Measurements from ENCODE around the gene ARPC5. TPM values are rescaled to one million over a fixed set of nuclear protein-coding genes. Genes with fewer than 3 reads are reported as not detected.

ARPC5 gene
- polyA plus RNA-seq, 4 donors, result 157 to 183 (median 175) TPM

DNA sequence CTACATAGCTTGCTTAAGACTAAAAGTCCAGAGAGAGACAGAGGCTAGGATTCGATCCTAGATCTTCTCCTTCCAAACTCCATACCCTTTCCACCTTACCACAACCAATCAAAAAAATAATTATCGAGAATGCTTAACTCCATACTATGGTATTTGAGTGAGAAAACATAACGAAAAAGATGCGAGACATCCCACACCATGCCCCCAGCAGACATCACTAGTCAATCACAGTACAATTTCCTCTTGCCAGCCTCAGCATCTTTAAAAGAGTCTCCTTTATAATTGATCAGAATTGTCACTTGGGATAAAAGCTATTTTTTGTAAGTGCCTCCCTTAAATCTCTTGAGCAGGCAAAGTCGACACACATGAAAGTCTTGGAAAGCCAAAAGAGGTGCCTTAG is 46.2 kb downstream of the ARPC5 start:
- DNase-seq (ENCODE audit: low read depth in 4 of 4, low spot score in 3 of 4), result no peak

DNA sequence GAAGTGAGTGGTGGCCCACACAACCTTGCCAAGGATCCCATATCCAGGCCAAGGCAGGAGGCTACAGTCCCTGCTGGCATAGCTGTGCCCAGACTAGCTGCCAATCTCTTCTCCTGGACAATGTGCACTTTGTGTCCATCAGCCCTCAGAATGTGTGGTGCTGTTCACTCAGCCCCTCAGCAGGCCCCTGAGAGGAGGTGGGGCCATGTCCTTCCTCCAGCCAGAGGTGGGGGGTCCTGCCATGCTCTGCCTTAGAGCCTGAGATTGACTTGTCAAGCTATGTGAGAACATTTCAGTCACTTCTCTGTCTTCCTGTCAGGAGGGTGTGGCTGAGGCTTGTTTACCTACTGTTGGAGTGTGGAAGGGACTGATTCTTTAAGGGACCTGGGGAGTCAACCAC is 46.8 kb downstream of the ARPC5 start:
- DNase-seq (ENCODE audit: low read depth in 4 of 4, low spot score in 3 of 4), result no peak

DNA sequence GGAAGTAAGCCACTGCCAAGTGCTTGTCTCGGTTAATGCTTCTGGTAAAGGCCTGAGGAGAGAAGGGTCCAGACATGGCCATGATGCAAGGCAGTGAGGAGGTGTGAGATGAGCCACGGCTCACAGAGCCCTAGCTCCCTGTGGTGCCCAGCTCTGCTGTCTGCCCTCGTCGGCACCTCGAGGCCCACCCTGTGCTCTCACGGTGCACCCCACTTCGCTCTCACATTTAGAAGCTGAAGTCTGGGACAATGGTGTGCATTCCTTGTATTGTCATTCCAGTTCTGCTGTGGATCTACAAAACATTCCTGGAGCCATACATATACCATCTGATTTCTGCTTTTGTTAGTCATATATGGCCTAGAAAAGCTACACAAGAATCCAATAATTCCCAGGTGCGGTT is 48.7 kb downstream of the ARPC5 start:
- no peak for DNase-seq (ENCODE audit: low read depth in 4 of 4, low spot score in 3 of 4)

DNA sequence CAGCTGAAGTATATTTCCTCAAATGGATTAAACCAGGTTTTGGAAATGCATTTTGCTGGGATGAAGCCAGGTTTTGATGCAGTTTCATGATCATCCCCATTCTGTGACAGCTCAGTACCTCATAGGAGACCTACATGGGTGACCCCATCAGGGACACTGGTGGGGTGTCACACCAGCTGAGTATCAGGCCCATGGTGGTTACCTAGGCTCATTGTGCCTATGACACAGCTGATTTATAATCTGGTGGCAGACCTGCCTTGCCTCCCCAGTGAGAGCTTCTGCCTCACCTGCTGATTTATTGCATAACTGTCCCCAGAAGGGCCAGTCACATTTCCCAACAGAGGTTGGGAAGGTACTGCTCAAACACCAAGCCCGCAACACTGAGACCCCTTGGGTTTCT is 49.1 kb downstream of the ARPC5 start:
- DNase-seq (ENCODE audit: low read depth in 4 of 4, low spot score in 3 of 4), result no peak

DNA sequence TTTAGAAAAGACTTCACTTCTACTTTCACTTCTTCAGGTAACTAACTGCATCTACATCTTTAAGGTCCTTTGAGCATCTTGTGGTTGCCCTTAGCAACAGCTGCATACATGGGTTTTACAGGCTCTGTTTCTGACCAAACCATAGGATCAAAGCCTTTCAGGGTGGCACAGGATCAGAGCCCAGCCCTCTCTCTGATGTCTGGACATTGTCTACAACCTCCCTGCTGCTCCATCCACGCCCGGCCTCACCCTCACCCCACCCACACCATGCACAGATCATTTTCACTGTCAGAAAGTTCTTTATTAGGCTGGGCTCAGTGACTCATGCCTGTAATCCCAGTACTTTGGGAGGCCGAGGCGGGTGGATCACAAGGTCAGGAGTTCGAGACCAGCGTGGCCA is 50.5 kb downstream of the ARPC5 start:
- no peak for DNase-seq (ENCODE audit: low read depth in 4 of 4, low spot score in 3 of 4)

DNA sequence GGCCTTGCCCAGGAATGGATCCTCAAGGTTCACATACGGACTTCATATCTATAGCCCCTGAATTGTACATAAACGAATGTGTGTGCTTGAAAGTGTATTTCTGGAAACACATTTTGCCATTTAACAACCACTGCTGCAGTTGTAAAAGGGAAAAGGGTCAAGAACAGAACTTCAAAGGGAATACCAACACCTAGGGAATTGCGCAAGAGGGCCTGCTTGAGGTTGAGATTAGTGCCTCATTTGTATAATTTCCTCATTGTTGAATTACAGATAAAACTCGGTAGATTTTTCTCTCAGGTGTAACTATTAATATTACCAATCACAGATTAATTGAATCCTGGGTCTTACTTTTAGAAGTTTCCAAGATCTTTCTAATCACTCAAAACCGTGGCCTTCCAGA is 51.4 kb downstream of the ARPC5 start:
- no peak for DNase-seq (ENCODE audit: low read depth in 4 of 4, low spot score in 3 of 4)

DNA sequence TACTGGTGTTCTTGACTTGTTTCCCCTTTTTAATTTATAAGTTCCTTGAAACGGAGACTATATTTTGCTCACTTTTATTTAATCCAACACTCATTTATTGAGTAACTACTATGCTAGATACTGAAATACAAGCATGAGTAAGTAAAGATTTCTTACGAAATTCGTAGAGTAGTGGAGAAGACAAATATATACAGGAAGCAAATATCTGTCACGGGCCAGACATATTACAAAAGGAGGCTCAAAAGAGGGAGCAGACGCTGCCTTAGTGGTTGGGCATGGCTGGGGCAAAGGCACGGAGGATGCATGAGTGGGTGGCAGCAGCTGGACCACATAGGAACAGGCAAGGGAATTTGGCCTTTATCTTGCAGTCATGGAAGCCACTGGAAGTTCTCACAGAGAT is 52.1 kb downstream of the ARPC5 start:
- no peak for DNase-seq (ENCODE audit: low read depth in 4 of 4, low spot score in 3 of 4)

DNA sequence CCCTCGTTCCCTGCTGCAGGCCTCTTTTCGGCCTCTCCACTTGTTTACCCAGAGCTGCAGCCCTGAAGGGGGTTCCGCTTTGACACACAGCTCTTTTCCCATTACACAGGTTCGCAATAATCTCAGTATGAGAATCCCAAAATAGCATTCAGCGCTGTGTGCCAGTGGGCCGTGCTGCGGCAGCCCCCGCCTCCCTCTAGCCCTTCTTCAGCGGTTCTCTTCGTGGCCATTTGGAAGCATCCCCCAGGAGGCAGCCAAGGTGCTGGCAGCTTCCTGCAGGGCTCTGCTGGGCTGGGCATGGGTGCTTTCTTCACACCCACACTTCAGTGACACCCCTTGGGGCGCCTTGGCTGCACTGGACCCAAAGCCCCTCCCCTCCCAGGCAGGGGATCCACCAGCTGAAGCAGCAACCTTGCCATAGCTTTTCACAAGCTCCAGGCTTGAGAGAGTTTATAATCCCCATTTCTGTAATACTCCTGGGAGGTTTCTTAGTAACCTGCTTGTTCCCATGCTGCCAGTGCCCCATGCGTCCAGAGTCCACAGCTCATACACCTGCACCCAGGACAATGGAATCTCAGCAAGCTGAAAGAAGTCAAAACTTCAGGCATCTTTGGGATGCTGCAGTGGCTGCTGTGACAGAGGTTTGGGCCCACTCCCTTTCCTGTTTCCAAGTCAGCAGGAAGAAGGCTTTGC is 53.4 kb downstream of the ARPC5 start:
- DNase-seq (ENCODE audit: low read depth in 4 of 4, low spot score in 3 of 4), result no peak

DNA sequence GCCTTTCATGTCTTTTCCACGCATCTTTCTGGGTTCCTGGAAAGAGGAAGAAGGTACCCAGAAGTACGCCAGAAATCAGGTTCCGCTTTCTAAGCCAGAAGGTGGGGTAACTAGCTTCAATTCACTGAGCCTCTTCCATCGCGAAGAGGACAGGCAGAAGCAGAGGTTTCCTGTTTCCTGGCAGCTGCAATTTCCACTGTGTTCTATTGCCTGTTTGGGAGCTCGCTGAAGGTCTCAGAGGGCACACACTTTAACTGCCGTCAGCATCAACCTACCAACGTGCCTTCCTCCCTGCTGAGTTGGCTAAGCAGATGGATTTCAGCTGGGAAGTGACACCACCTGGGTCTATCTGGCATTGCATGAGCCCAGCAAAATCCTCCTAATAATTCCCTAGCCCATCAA is 55.3 kb downstream of the ARPC5 start:
- peak in 2 of 4 donors; percentile 18 to 31 for DNase-seq (ENCODE audit: low read depth in 4 of 4, low spot score in 3 of 4)

DNA sequence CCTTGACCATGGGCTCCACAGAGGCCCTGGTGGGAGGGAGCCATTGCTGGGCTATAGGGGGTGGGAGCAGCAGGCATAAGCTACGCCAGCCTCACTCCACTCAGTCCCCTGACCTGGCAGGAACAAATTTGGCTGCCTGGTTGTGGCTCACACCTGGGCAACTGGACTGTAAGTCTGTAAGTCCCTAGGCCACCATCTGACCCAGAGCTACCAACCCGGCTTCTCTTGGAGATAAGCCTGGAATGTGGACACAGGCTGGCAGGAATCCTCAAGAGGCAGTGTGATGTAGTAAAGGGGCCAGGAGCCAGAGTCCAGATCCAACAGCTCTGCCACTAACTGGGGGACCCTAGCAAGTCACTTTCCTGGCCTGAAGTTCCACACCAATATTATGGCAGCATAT is 56.7 kb downstream of the ARPC5 start:
- DNase-seq (ENCODE audit: low read depth in 4 of 4, low spot score in 3 of 4), result no peak

DNA sequence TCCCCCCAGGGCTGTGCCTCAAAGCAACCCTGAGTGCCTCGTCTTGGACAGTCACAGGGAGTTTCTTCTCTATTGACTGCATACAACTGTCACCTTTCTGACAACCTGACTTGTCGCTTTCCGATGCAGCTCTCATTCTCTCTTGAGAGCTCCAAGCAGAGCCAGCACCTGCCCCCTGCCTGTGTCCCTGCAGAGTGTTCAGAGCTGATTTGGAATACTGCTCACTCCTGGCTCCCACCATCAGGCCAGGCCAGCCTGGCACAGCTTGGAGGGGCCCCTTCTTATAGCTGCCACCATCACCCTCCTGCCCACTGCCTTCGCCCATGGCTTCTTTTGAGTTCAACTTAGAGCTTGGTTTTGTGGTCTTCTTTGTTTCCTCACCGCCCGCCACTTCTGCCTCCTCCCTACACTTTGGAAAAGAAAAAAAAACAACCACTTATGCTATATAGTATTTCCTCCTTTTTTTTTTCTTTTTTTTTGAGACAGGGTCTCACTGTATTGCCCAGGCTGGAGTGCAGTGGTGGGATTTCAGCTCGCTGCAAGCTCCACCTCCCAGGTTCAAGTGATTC is 57.6 kb downstream of the ARPC5 start:
- DNase-seq (ENCODE audit: low read depth in 4 of 4, low spot score in 3 of 4), result no peak

DNA sequence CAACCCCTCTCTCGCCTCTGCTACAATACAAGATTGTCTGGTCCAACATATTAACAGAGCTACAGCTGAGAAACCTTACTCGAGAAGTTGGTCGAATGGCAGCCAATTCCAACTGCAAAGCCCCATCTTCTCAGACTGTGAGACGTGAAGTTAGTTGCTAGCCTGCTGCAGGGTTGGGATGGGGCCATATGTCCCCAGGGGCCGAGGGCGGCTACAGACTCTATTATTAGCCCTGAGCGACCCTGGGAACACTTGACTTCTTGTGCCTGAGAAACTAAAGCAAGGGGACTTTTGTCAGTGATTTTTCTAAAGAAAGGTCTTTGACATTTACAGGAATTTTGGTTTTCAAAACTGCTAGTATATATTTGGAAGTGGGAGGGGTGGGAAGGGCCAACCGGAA is 59.0 kb downstream of the ARPC5 start:
- DNase-seq (ENCODE audit: low read depth in 4 of 4, low spot score in 3 of 4), result no peak

DNA sequence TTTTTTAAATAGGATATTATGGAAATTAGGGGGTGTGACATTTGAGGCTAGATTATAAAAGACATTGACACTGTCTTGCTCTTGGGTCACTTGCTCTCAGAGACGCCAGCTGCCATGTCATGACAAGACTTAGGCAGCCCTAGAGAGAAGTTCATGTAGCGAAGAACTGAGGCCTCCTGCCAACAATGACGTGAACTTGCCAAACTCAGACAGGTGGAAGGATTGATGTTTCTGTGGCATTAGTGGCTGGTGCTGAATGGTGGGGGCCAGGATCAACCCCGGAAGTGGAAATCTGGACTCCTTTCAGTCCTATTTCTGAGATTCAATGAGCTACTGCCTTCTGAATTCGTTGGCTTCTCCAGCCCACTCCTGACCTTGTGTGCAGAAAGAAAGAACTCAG is 60.0 kb downstream of the ARPC5 start:
- no peak for DNase-seq (ENCODE audit: low read depth in 4 of 4, low spot score in 3 of 4)

DNA sequence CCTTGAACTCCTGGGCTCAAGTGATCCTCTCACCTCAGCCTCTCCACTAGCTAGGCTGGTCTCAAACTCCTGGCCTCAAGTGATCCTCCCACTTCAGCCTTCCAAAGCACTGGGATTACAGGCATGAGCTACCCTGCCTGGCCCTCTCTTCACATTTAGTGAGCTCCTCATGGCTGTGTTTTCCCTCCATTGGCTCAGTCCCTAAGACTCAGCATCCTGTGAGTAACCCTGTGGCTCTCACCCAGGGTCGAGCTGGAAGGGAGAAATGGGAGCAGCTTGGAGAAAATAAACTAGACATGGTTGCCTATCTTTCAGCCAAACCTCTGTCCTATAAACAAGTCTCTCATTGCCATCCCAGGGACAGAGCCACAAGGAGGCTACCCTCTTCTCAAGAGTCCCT is 62.9 kb downstream of the ARPC5 start:
- DNase-seq (ENCODE audit: low read depth in 4 of 4, low spot score in 3 of 4), result no peak

DNA sequence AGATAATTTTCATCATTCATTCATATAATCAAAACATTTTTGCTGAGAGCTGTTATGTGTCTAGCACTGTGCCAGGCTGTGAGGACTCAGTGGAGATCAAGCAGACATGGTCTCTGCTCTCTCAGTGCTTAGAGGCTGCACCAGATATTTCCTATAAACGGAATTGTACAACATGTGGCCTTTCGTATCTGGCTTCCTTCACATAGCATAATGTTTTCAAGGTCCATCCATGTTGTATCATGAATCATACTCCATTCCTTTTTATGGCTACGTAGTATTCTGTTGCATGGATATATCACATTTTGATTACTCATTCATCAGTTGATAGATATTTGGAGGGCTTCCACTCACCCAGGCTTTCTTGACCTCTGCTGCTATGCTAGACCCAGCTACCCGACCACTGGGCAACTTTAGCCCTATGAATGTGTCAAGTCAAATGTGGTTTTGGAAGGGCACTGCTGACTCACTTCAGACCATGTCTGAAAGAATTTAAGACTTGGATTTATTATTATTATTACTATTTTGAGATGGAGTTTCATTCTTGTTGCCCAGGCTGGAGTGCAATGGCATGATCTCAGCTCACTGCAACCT is 63.8 kb downstream of the ARPC5 start:
- DNase-seq (ENCODE audit: low read depth in 4 of 4, low spot score in 3 of 4), result no peak

Other genes starting within 250 kb of the ARPC5 start
- gene NMNAT2, start 217.4 kb downstream of the ARPC5 start, polyA plus RNA-seq (ENCODE audit: insufficient read length in 4 of 4), result 1 to 10 TPM; 3.4 to 4.6 (median 3.5) TPM
- 10 to 100 TPM; 68.4 to 80.7 (median 69.6) TPM for gene SMG7, start 163.3 kb downstream of the ARPC5 start, polyA plus RNA-seq (ENCODE audit: insufficient read length in 4 of 4)
- 1 to 10 TPM; 2.7 to 4.9 (median 3.2) TPM for gene NCF2, start 45.3 kb downstream of the ARPC5 start, polyA plus RNA-seq (ENCODE audit: insufficient read length in 4 of 4)
- not detected for gene APOBEC4, start 17.5 kb upstream of the ARPC5 start, polyA plus RNA-seq (ENCODE audit: insufficient read length in 4 of 4)
- 10 to 100 TPM; 47.4 to 59.6 (median 52.7) TPM for gene RGL1, start 169.3 kb upstream of the ARPC5 start, polyA plus RNA-seq (ENCODE audit: insufficient read length in 4 of 4)

All from right renal pelvis (tissue), 4 donors.